Prostate gland (tissue), 2 donors: ENCODE results near the gene SPEF1.

Experiments used
- POLR2AphosphoS5 ChIP-seq: sonication (generic); formaldehyde crosslinking; IDR thresholded peaks from one replicate; pipeline ENCODE4 v1.6.1; 2017; ENCODE audit warnings: antibody characterized with exemption
- TF ChIP-seq, protein P1 (sequence below), 4 experiments: fragments of 200-600 bp in 2 of 4; fragments of 450-650 bp in 2 of 4; sonication (generic) in 2 of 4; IDR thresholded peaks; 1 replicate in 3 of 4; 2 replicates in 1 of 4; pipeline ENCODE4 v1.5.1; 2016 to 2019; ENCODE audit warnings: antibody characterized with exemption in 4 of 4, mild to moderate bottlenecking in 2 of 4, moderate library complexity in 2 of 4

GRCh38 chr20:3767110-3767426 is 14.2 kb downstream of the SPEF1 start:
- no peak for TF ChIP-seq POLR2AphosphoS5
- TF ChIP-seq, protein P1, sequence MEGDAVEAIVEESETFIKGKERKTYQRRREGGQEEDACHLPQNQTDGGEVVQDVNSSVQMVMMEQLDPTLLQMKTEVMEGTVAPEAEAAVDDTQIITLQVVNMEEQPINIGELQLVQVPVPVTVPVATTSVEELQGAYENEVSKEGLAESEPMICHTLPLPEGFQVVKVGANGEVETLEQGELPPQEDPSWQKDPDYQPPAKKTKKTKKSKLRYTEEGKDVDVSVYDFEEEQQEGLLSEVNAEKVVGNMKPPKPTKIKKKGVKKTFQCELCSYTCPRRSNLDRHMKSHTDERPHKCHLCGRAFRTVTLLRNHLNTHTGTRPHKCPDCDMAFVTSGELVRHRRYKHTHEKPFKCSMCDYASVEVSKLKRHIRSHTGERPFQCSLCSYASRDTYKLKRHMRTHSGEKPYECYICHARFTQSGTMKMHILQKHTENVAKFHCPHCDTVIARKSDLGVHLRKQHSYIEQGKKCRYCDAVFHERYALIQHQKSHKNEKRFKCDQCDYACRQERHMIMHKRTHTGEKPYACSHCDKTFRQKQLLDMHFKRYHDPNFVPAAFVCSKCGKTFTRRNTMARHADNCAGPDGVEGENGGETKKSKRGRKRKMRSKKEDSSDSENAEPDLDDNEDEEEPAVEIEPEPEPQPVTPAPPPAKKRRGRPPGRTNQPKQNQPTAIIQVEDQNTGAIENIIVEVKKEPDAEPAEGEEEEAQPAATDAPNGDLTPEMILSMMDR (IDR thresholded peaks at IDR 0.05) = no peak
